Measurements from ENCODE around the gene SMAD2. TPM values are rescaled to one million over a fixed set of nuclear protein-coding genes. Genes with fewer than 3 reads are reported as not detected.

SMAD2 gene
- total RNA-seq, 1 experiment from 2014 or later: 129 TPM

- ChIA-PET POLR2A (no interaction called here), CTCF (no interaction called here)
- Histone ChIP-seq H3K4me3 (ENCODE audit: low read depth in 2 of 2, low read length in 2 of 2) (no peak overlapping the region), H3K27ac (ENCODE audit: low read length) (no peak overlapping the region), H3K4me1 (ENCODE audit: control insufficient read depth, insufficient read depth, low read length) (no peaks in the 10 kb centered on the region; the same call in 1 of the 2 replicates), H3K36me3 (ENCODE audit: control insufficient read depth, insufficient read depth, low read length) (no peaks in the 10 kb centered on the region), H3K9me3 (ENCODE audit: control insufficient read depth, insufficient read depth, low read depth, low read length) (no peaks in the 10 kb centered on the region), H3K27me3 (ENCODE audit: control insufficient read depth, insufficient read depth, low read length) (no peaks in the 10 kb centered on the region)
- in situ Hi-C loops (cut with HindIII; ENCODE audit: low pct_unique_long_range_greater_than_20kb, low sequenced_read_pairs) (no loop called here), intact Hi-C loops (cut with micrococcal nuclease; ENCODE audit: unreplicated experiment) (no loop called here)
- no peak for TF ChIP-seq SIN3A (IDR thresholded peaks at IDR 0.05; ENCODE audit: borderline replicate concordance, insufficient read depth, low read depth, low read length)
- no peak for TF ChIP-seq REST (IDR thresholded peaks at IDR 0.05; ENCODE audit: insufficient read depth in 1 of 2, low read depth in 2 of 2, low read length in 1 of 2)
- no peak for TF ChIP-seq TCF7L2 (IDR thresholded peaks at IDR 0.05; ENCODE audit: low read depth, low read length)
- no peak for TF ChIP-seq POLR2AphosphoS5 (IDR thresholded peaks at IDR 0.05; ENCODE audit: low read depth, low read length)
- no peak for TF ChIP-seq CTCF (IDR thresholded peaks at IDR 0.05)
- DNase-seq (ENCODE audit: low read depth, low spot score): no peak
- BruUV-seq (replicated peaks): no TSS peak
- ATAC-seq: no peak
Observed at GRCh38 chr18:47872426-47872825, 58.0 kb downstream of the SMAD2 start.

- no peaks in the 10 kb centered on the region; the same call in 1 of the 2 replicates for H3K36me3 ChIP-seq (ENCODE audit: control insufficient read depth, insufficient read depth, low read length)
- TF ChIP-seq TCF7L2 (IDR thresholded peaks at IDR 0.05; ENCODE audit: low read depth, low read length) (no peak), REST (IDR thresholded peaks at IDR 0.05; ENCODE audit: insufficient read depth in 1 of 2, low read depth in 2 of 2, low read length in 1 of 2) (no peak)
- no peak for ATAC-seq
- no peaks in the 10 kb centered on the region for H3K27me3 ChIP-seq (ENCODE audit: control insufficient read depth, insufficient read depth, low read length)
- intact Hi-C loops (cut with micrococcal nuclease; ENCODE audit: unreplicated experiment): no loop called here
- no peaks in the 10 kb centered on the region; the same call in 1 of the 2 replicates for H3K4me1 ChIP-seq (ENCODE audit: control insufficient read depth, insufficient read depth, low read length)
- POLR2A ChIA-PET: no interaction called here
- no peaks in the 10 kb centered on the region for H3K9me3 ChIP-seq (ENCODE audit: control insufficient read depth, insufficient read depth, low read depth, low read length)
- CTCF ChIA-PET: no interaction called here
- DNase-seq (ENCODE audit: low read depth, low spot score): no peak
- no peak overlapping the region for H3K4me3 ChIP-seq (ENCODE audit: low read depth in 2 of 2, low read length in 2 of 2)
- no TSS peak for BruUV-seq (replicated peaks)
- H3K27ac ChIP-seq (ENCODE audit: low read length): no peak overlapping the region
- in situ Hi-C loops (cut with HindIII; ENCODE audit: low pct_unique_long_range_greater_than_20kb, low sequenced_read_pairs): no loop called here
Observed at GRCh38 chr18:47871288-47871687, 59.2 kb downstream of the SMAD2 start.
